Kidney epithelial cell (primary cell): ENCODE data around the gene MCM8. TPM values are rescaled to one million over a fixed set of nuclear protein-coding genes. Genes with fewer than 3 reads are reported as not detected.

Experiments
- DNase-seq: peaks from one replicate; pipeline ENCODE4 v3.0.0-alpha.2; 2010; ENCODE audit warnings: low read depth
- H3K27me3 ChIP-seq: 2 replicates; pipeline ENCODE4 v1.6.0; 2011; ENCODE audit warnings: low read length; ENCODE audit not compliant: control insufficient read depth, insufficient read depth
- H3K36me3 ChIP-seq: 2 replicates; pipeline ENCODE4 v1.5.1; 2011; ENCODE audit warnings: low read length; ENCODE audit not compliant: control insufficient read depth, insufficient read depth
- H3K4me3 ChIP-seq: 2 replicates; pipeline ENCODE4 v1.5.1; 2011; ENCODE audit warnings: low read depth, mild to moderate bottlenecking, control low read depth, low read length
- CTCF ChIP-seq: IDR thresholded peaks from 2 replicates; pipeline ENCODE4 v1.5.1; 2011; ENCODE audit warnings: mild to moderate bottlenecking, moderate library complexity, low read length, control low read depth, inconsistent platforms; ENCODE audit not compliant: insufficient read depth, poor library complexity, severe bottlenecking
- total RNA-seq: library from RNA; depleted of rRNA; stranded (reverse); fragments of >200 nt; gene quantifications from 2 replicates; pipeline ENCODE4 v1.2.3, GENCODE V29; 2015

MCM8 gene
- total RNA-seq, 1 donor from 2014 or later, result 6.1 TPM

DNA sequence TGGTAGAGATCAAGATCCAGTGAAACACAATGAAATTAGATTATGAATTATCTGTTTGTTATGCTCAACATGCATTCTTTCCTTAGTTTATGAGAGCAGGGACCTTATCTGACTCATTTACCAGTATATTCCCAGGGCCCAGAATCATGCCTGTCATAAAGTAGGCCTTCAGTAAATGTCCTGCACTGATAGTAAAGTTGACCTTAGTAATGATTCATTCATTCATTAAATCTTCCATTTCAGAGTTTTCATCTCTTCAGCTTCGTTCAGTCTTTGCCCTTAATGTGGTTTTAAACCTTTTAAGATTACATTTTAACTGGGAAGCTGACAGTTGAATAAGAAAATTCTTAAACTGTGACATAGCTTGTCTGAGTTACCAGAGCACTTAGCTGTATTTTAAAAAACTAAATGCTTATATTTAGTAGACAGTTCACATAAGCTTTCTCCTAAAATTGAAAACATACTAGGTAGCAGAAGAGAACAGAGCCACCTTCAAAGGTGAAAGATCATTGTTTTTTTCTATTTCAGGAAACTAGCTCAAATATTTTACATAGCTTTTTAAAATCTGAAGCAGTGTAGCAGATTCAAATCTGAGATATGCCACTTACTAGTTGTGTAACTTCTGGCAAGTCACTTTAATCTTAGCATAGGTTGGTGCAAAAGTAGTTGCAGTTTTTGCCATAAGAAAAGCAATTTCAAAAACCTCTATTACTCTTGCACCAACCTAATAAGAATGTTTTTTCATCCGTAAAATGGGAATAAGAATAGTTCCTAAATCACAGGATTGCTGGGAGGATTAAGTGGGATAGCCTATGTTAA is 41.4 kb downstream of the MCM8 start:
- TF ChIP-seq CTCF, result no peak
- peak; percentile 42 for DNase-seq
- Histone ChIP-seq H3K36me3 (peaks cover 2% of the 10 kb centered on the region), H3K4me3 (no peak overlapping the region), H3K27me3 (no peaks in the 10 kb centered on the region)

DNA sequence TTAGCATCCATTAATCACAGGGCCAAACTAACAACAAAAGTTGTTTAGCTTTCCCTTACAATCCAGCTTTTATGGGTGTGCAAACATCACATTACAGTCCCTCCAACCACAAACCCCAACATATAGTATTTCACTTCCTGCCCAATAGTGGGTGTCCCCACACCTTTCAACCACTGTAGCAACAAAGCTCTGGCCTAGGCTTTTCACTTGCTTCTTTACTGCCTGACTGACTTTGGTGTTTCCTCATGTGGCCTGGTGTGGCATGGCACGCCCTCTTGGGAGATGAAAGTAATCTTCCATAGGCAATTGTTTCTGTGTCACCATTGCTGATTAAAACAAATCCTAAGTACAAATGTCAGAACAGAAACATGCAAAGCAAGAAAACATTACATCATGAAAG is 46.3 kb downstream of the MCM8 start:
- Histone ChIP-seq H3K27me3 (no peaks in the 10 kb centered on the region), H3K36me3 (peaks cover 2% of the 10 kb centered on the region), H3K4me3 (no peak overlapping the region)
- TF ChIP-seq CTCF, result no peak
- no peak for DNase-seq

DNA sequence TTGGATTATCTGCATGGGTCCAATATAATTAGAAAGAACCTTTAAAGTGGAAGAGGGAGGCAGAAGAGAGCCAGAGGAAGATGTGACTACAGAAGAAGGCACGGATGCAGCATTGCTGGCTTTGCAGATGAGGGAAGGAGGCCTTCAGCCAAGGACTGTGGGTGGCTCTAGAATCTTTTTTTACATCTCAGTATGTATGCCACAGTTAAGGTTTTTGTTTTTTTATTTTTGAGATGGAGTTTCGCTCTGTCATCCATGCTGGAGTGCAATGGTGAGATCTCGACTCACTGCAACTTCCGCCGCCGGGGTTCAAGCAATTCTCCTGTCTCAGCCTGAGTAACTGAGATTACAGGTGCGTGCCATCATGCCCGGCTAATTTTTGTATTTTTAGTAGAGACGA is 49.3 kb downstream of the MCM8 start:
- Histone ChIP-seq H3K36me3 (peaks cover 2% of the 10 kb centered on the region), H3K27me3 (no peaks in the 10 kb centered on the region), H3K4me3 (no peak overlapping the region)
- no peak for DNase-seq
- no peak for TF ChIP-seq CTCF

DNA sequence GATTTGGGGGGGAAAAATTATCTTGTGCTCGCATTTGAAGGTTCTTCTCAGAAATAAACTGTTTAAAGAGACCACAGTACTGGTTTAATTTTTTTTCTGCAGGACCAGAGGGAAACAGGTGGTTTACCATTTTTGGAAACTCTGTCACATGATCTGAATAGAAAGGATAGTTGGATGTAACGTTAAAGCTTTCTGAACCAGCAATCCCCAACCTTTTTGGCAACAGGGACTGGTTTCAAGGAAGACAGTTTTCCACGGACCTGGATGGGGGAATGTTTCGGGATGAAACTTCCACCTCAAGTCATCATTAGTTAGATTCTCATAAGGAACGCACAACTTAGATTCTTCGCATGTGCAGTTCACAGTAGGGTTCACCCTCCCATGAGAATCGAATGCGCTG is 50.4 kb downstream of the MCM8 start:
- Histone ChIP-seq H3K4me3 (no peak overlapping the region), H3K36me3 (no peaks in the 10 kb centered on the region), H3K27me3 (no peaks in the 10 kb centered on the region)
- TF ChIP-seq CTCF, result no peak
- no peak for DNase-seq

DNA sequence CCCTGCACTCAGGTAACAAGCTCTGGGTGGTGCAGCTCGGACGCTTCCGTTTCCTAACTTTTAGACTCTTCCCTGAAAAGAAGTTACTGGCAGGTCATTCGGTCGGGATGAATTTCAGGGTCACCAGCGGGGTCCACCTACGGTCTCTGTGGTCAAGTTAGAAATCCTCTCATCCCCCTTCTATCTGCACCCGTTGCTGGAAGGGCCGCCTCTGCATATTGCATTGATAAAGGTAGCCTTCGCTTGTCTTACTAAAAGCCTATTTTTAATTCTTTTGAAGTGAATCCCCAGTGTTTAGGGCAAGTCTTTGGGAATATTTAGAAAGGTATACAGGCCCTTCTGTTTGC is 56.1 kb downstream of the MCM8 start:
- Histone ChIP-seq H3K27me3 (no peaks in the 10 kb centered on the region), H3K4me3 (peak overlapping the region; percentile 90), H3K36me3 (peaks cover 2% of the 10 kb centered on the region)
- DNase-seq, result no peak
- TF ChIP-seq CTCF, result no peak

DNA sequence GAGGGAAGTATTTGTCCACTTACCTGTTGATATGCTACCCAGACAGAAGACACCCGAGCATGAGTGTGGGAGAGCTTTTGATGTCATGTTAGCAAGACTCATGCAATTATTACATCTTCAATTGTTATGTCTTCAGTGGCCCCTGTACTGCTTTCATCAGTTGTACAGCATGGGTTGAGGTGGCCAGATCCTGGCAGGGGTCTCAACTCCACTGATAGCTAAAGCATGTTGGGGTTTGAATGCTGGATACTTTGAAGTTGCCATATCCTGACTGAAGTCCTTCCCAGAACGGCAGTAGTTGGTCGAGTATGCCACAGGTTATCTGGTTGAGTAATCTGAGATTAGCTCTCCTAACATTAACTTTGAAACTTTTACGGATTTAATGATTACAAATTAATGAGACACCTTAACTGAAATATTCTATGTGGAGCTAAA is 56.7 kb downstream of the MCM8 start:
- peaks cover 2% of the 10 kb centered on the region for H3K36me3 ChIP-seq
- peak overlapping the region; percentile 90 for H3K4me3 ChIP-seq
- H3K27me3 ChIP-seq, result no peaks in the 10 kb centered on the region
- TF ChIP-seq CTCF, result no peak
- no peak for DNase-seq
